OCI-LY1 (cell line): Measurements from ENCODE around the gene CPA4.

Source experiments
- H2AFZ ChIP-seq: fragments of 200-600 bp; sonication (generic), shearing (Covaris generic); 2 replicates; pipeline ENCODE4 v1.6.0; 2014; ENCODE audit warnings: antibody characterized with exemption, mild to moderate bottlenecking, low read length
- H3F3A ChIP-seq: fragments of 200-600 bp; sonication (generic), shearing (Covaris generic); 2 replicates; pipeline ENCODE4 v1.6.0; 2014; ENCODE audit warnings: mild to moderate bottlenecking, antibody characterized with exemption, low read length, moderate library complexity; ENCODE audit not compliant: insufficient read depth
- H3K27ac ChIP-seq: fragments of 200-600 bp; sonication (generic); 2 replicates; pipeline ENCODE4 v1.5.1; 2014; ENCODE audit warnings: low read length, mixed run types, mild to moderate bottlenecking, low read depth; ENCODE audit not compliant: poor library complexity, severe bottlenecking
- H3K27me3 ChIP-seq: fragments of 200-600 bp; sonication (generic); 2 replicates; pipeline ENCODE4 v1.6.0; 2014; ENCODE audit warnings: antibody characterized with exemption, mild to moderate bottlenecking, low read length, moderate library complexity; ENCODE audit not compliant: insufficient read depth
- H3K36me3 ChIP-seq: fragments of 200-600 bp; sonication (generic); 2 replicates; pipeline ENCODE4 v1.6.1; 2014; ENCODE audit warnings: mild to moderate bottlenecking, antibody characterized with exemption, low read length, moderate library complexity, mixed read lengths; ENCODE audit not compliant: insufficient read depth
- H3K4me1 ChIP-seq: fragments of 200-600 bp; sonication (generic); 2 replicates; pipeline ENCODE4 v1.5.1; 2014; ENCODE audit warnings: mild to moderate bottlenecking, low read length, moderate library complexity; ENCODE audit not compliant: insufficient read depth, severe bottlenecking
- H3K4me2 ChIP-seq: fragments of 200-600 bp; sonication (generic), shearing (Covaris generic); 2 replicates; pipeline ENCODE4 v1.6.1; 2014; ENCODE audit warnings: low read length
- H3K4me3 ChIP-seq: fragments of 200-600 bp; sonication (generic); 2 replicates; pipeline ENCODE4 v1.5.1; 2014; ENCODE audit warnings: low read length, low read depth, mild to moderate bottlenecking, mixed read lengths; ENCODE audit not compliant: poor library complexity, severe bottlenecking
- H3K79me2 ChIP-seq: fragments of 200-600 bp; shearing (Covaris generic); 2 replicates; pipeline ENCODE4 v1.6.1; 2016; ENCODE audit warnings: mixed run types, low read length, mixed read lengths; ENCODE audit not compliant: insufficient read depth
- H3K9ac ChIP-seq: fragments of 200-600 bp; sonication (generic), shearing (Covaris generic); 2 replicates; pipeline ENCODE4 v1.6.1; 2014; ENCODE audit warnings: mild to moderate bottlenecking, low read length, mixed read lengths
- H3K9me2 ChIP-seq: fragments of 200-600 bp; sonication (generic), shearing (Covaris generic); 2 replicates; pipeline ENCODE4 v1.6.1; 2014; ENCODE audit warnings: low read depth, mild to moderate bottlenecking, low read length, mixed read lengths
- H3K9me3 ChIP-seq: fragments of 200-600 bp; shearing (Covaris generic); 2 replicates; pipeline ENCODE4 v1.6.1; 2014; ENCODE audit warnings: low read length, mixed read lengths
- H4K20me1 ChIP-seq: fragments of 200-600 bp; sonication (generic), shearing (Covaris generic); 2 replicates; pipeline ENCODE4 v1.6.0; 2016; ENCODE audit warnings: mild to moderate bottlenecking, low read length; ENCODE audit not compliant: insufficient read depth
- EZH2 ChIP-seq: fragments of 200-600 bp; sonication (generic), shearing (Covaris generic); IDR thresholded peaks from 2 replicates; pipeline ENCODE4 v1.8.0; 2017; ENCODE audit warnings: borderline replicate concordance, mixed run types, mild to moderate bottlenecking, antibody characterized with exemption, low read length, moderate library complexity, mixed read lengths
- TF ChIP-seq, protein P1 (sequence below): fragments of 200-600 bp; sonication (generic), shearing (Covaris generic); IDR thresholded peaks from 2 replicates; pipeline ENCODE4 v1.5.1; 2017; ENCODE audit warnings: mild to moderate bottlenecking, antibody characterized with exemption, low read length, moderate library complexity, mixed read lengths

CPA4 gene

DNA sequence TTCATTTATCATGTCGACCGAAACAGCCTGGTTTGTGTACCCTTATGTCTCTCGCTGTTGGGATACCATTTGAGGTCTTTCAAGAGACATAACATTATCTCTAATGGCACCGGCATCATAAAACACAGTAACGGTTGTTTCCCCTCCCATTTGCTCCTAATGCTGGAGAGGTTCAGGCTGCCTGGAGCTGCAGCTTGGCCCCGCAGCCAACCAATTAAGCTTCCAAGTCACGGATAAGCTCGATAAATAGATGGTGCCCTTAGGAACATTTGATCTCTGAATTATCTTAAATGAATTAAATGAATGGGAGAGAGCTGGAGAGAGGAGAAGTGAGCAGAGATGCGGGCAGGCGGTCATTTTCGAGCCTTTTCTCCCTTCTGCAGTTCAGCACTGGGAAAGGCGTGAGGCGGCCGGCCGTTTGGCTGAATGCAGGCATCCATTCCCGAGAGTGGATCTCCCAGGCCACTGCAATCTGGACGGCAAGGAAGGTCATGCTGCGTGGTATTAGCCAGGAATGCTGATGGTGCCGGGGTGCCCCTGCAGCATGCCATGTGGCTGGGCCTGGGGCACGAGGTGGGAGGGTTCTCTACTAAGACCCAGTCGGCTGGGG, 12.6 kb downstream of the CPA4 start:
- Histone ChIP-seq H3K4me3 (no peak overlapping the region), H3K9ac (no peak overlapping the region), H3K9me3 (no peaks in the 10 kb centered on the region), H3K27me3 (peaks cover 18% of the 10 kb centered on the region), H3K27ac (no peak overlapping the region), H3K79me2 (no peaks in the 10 kb centered on the region), H3K4me2 (no peak overlapping the region), H3K36me3 (no peaks in the 10 kb centered on the region), H3K4me1 (no peaks in the 10 kb centered on the region), H3F3A (no peaks in the 10 kb centered on the region), H3K9me2 (no peaks in the 10 kb centered on the region), H2AFZ (no peak overlapping the region), H4K20me1 (no peaks in the 10 kb centered on the region)
- no peak for TF ChIP-seq EZH2
- TF ChIP-seq, protein P1, sequence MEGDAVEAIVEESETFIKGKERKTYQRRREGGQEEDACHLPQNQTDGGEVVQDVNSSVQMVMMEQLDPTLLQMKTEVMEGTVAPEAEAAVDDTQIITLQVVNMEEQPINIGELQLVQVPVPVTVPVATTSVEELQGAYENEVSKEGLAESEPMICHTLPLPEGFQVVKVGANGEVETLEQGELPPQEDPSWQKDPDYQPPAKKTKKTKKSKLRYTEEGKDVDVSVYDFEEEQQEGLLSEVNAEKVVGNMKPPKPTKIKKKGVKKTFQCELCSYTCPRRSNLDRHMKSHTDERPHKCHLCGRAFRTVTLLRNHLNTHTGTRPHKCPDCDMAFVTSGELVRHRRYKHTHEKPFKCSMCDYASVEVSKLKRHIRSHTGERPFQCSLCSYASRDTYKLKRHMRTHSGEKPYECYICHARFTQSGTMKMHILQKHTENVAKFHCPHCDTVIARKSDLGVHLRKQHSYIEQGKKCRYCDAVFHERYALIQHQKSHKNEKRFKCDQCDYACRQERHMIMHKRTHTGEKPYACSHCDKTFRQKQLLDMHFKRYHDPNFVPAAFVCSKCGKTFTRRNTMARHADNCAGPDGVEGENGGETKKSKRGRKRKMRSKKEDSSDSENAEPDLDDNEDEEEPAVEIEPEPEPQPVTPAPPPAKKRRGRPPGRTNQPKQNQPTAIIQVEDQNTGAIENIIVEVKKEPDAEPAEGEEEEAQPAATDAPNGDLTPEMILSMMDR: no peak

DNA sequence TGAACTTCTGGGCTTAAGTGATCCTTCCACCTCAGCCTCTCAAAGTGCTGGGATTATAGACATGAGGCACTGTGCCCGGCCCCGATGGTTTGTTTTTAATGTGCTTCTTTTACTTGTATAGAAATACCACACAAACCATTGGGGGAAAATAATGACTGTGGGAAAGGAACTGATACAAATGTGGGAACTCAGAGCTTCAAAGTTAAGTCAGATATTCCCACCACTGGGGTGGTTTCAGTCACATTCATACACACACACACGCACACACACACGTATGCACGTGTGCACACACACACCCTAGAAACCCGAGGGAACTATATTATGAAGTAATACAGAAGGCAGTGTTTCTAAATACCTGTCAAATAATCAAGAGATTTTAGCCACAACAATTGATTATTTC, 17.0 kb downstream of the CPA4 start:
- Histone ChIP-seq H3K9me3 (no peaks in the 10 kb centered on the region), H3K79me2 (no peaks in the 10 kb centered on the region), H3F3A (no peaks in the 10 kb centered on the region), H3K27ac (no peak overlapping the region), H3K27me3 (peaks cover 21% of the 10 kb centered on the region), H3K4me3 (no peak overlapping the region), H3K36me3 (no peaks in the 10 kb centered on the region; the same call in 1 of the 2 replicates), H3K9me2 (no peaks in the 10 kb centered on the region), H3K4me1 (no peaks in the 10 kb centered on the region), H3K9ac (no peak overlapping the region), H3K4me2 (no peak overlapping the region), H2AFZ (no peak overlapping the region), H4K20me1 (no peaks in the 10 kb centered on the region)
- TF ChIP-seq EZH2: no peak
- TF ChIP-seq, protein P1: no peak

DNA sequence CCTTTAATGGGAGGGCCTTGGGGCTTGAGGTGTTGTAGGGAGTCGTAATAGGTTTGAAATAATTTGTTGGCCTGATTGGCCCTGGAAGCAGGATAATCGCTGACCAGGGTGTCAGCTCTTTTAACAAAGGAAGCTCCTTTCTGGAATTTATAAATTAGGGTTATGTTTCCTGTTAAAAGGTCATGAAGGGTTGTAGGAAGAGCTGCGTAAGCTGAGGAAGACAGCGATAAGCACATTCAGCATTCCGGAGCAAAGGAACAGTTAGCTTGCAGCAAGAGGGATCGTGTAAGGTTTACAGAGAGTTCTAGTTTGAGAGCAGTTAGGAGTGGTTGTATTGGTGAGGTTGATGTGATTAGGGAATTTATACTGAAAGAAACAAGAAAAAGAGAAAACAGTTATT, 21.3 kb downstream of the CPA4 start:
- Histone ChIP-seq H3K27me3 (peaks cover 38% of the 10 kb centered on the region), H3K4me3 (no peak overlapping the region), H3K9ac (no peak overlapping the region), H3K4me2 (no peak overlapping the region), H3K9me3 (no peaks in the 10 kb centered on the region), H3K36me3 (no peaks in the 10 kb centered on the region; the same call in 1 of the 2 replicates), H3K79me2 (no peaks in the 10 kb centered on the region), H3K9me2 (no peaks in the 10 kb centered on the region), H3F3A (no peaks in the 10 kb centered on the region), H2AFZ (no peak overlapping the region), H4K20me1 (no peaks in the 10 kb centered on the region), H3K4me1 (no peaks in the 10 kb centered on the region), H3K27ac (no peak overlapping the region)
- TF ChIP-seq EZH2: no peak
- TF ChIP-seq, protein P1: no peak
